ENCODE data around the gene MYH14. TPM values are rescaled to one million over a fixed set of nuclear protein-coding genes. Genes with fewer than 3 reads are reported as not detected.

The MYH14 gene
- total and polyA plus RNA-seq, 2 of the 4 experiments (the other 2 are of a cell fraction) = not detected

GRCh38 chr19:50300814-50301606, 97.6 kb downstream of the MYH14 start:
- TF ChIP-seq RFX5 (IDR thresholded peaks at IDR 0.05; ENCODE audit: low read depth, low read length) (no peak), FOS (IDR thresholded peaks at IDR 0.05; ENCODE audit: low read depth, low read length) (peak; percentile 61), MAFK (IDR thresholded peaks at IDR 0.05; ENCODE audit: low read depth, low read length) (peak; percentile 9; the same call in 1 of the 2 replicates)

More at GRCh38 chr19:50300814-50301606, 97.6 kb downstream of the MYH14 start:
- H3K79me1 ChIP-seq (ENCODE audit: low read depth in 1 of 2, low read length in 2 of 2) = no peaks in the 10 kb centered on the region
- no CpG with 5 or more reads among the region's 10 CpGs for WGBS, 2 experiments (ENCODE audit: extremely low coverage in 2 of 2, insufficient read length in 1 of 2)
- no peak overlapping the region for H3K56ac ChIP-seq (ENCODE audit: extremely low read depth, insufficient read depth, low read length)
- intact Hi-C loops (cut with micrococcal nuclease) = no loop called here
- in situ Hi-C loops (cut with MboI; ENCODE audit: low sequenced_read_pairs) = no loop called here
- ATAC-seq (ENCODE audit: low read depth) = peak; percentile 94
- no peak overlapping the region for H2AFZ ChIP-seq (replicated peaks; ENCODE audit: low read length, poor library complexity)
- ChIA-PET CTCF (no interaction called here), POLR2A (ENCODE audit: unreplicated experiment) (no interaction called here)
- H3K4me2 ChIP-seq (ENCODE audit: low read depth, low read length) = peak overlapping the region; percentile 66; the same call in 1 of the 2 replicates
- no peak overlapping the region for H2AK5ac ChIP-seq (ENCODE audit: low read depth, low read length)
- no peak overlapping the region for H3K4ac ChIP-seq (ENCODE audit: low read depth, low read length)
- no peak overlapping the region for H2BK120ac ChIP-seq (ENCODE audit: low read depth, low read length)
- H4K8ac ChIP-seq (ENCODE audit: low read depth in 2 of 2, low read length in 2 of 2) = no peak overlapping the region
- no peaks in the 10 kb centered on the region for H3K27me3 ChIP-seq (ENCODE audit: control insufficient read depth, insufficient read depth, low read length)
- H3K9ac ChIP-seq (ENCODE audit: low read depth, low read length) = no peak overlapping the region
- dilution Hi-C loops (cut with HindIII; ENCODE audit: low sequenced_read_pairs, unreplicated experiment) = no loop called here
- H3K27ac ChIP-seq (ENCODE audit: insufficient read depth, low read length) = no peak overlapping the region
- no peak overlapping the region for H2AK9ac ChIP-seq (replicated peaks; ENCODE audit: low read depth, low read length, poor library complexity)
- peaks cover 2% of the 10 kb centered on the region; the same call in 1 of the 2 replicates for H3K9me3 ChIP-seq (ENCODE audit: control insufficient read depth, insufficient read depth, low read length)
- no peaks in the 10 kb centered on the region for H3K9me1 ChIP-seq (ENCODE audit: insufficient read depth, low read length)
- no peak overlapping the region for H2BK5ac ChIP-seq (ENCODE audit: low read depth, low read length, poor library complexity, severe bottlenecking)
- no peak overlapping the region for H4K91ac ChIP-seq (ENCODE audit: insufficient read depth, low read depth, low read length)
- peak; percentile 79 for DNase-seq
- H4K5ac ChIP-seq (ENCODE audit: low read depth, low read length) = no peak overlapping the region
- H3K36me3 ChIP-seq (ENCODE audit: control insufficient read depth, insufficient read depth, low read length) = no peaks in the 10 kb centered on the region
- no peak overlapping the region for H3K18ac ChIP-seq (ENCODE audit: low read depth, low read length)
- H4K20me1 ChIP-seq (ENCODE audit: insufficient read depth, low read length) = no peaks in the 10 kb centered on the region
- H3K4me1 ChIP-seq (ENCODE audit: control insufficient read depth, insufficient read depth, low read length) = no peaks in the 10 kb centered on the region; the same call in 1 of the 2 replicates
- no peak overlapping the region for H2BK20ac ChIP-seq (ENCODE audit: low read depth, low read length)
- no peak overlapping the region for H2BK15ac ChIP-seq (ENCODE audit: low read depth, low read length)
- no peak overlapping the region for H3K4me3 ChIP-seq (ENCODE audit: insufficient read depth, low read depth, low read length)
- no peak overlapping the region for H3K23ac ChIP-seq (ENCODE audit: low read depth, low read length)
- BruUV-seq (replicated peaks) = no TSS peak
- H3K14ac ChIP-seq (replicated peaks; ENCODE audit: low read depth, low read length) = no peak overlapping the region

All from IMR-90 (cell line).